GM23248 (cell line): ENCODE data around the gene NOTUM. TPM values are rescaled to one million over a fixed set of nuclear protein-coding genes. Genes with fewer than 3 reads are reported as not detected.

Experiments
- DNase-seq: peaks from one replicate; pipeline ENCODE4 v3.0.0-alpha.2; 2015
- H2AFZ ChIP-seq: fragments of 200-600 bp; sonication (generic); 2 replicates; pipeline ENCODE4 v1.6.1; 2016; ENCODE audit warnings: antibody characterized with exemption
- H3F3A ChIP-seq: fragments of 200-600 bp; sonication (generic); 2 replicates; pipeline ENCODE4 v1.6.1; 2016; ENCODE audit warnings: mild to moderate bottlenecking, antibody characterized with exemption, mixed run types; ENCODE audit not compliant: insufficient read depth
- H3K27ac ChIP-seq: fragments of 200-600 bp; sonication (generic); 2 replicates; pipeline ENCODE4 v1.5.1; 2016; ENCODE audit warnings: mild to moderate bottlenecking
- H3K27me3 ChIP-seq: fragments of 200-600 bp; sonication (generic); replicated peaks from 2 replicates; pipeline ENCODE4 v1.6.1; 2016; ENCODE audit warnings: mild to moderate bottlenecking; ENCODE audit not compliant: insufficient read depth
- H3K36me3 ChIP-seq: fragments of 200-600 bp; sonication (generic); 2 replicates; pipeline ENCODE4 v1.6.1; 2016; ENCODE audit warnings: low read depth, mild to moderate bottlenecking
- H3K4me1 ChIP-seq: fragments of 200-600 bp; sonication (generic); 2 replicates; pipeline ENCODE4 v1.6.1; 2016; ENCODE audit warnings: mild to moderate bottlenecking; ENCODE audit not compliant: insufficient read depth
- H3K4me2 ChIP-seq: fragments of 200-600 bp; sonication (generic); one replicate; pipeline ENCODE4 v1.6.1; 2016; ENCODE audit warnings: mild to moderate bottlenecking; ENCODE audit not compliant: unreplicated experiment
- H3K4me3 ChIP-seq: fragments of 200-600 bp; sonication (generic); 2 replicates; pipeline ENCODE4 v1.5.1; 2016; ENCODE audit warnings: mild to moderate bottlenecking
- H3K79me2 ChIP-seq: fragments of 200-600 bp; sonication (generic); 2 replicates; pipeline ENCODE4 v1.6.1; 2016; ENCODE audit warnings: mild to moderate bottlenecking; ENCODE audit not compliant: insufficient read depth
- H3K9ac ChIP-seq: fragments of 200-600 bp; sonication (generic); 2 replicates; pipeline ENCODE4 v1.6.1; 2016; ENCODE audit warnings: mild to moderate bottlenecking
- H3K9me2 ChIP-seq: fragments of 200-600 bp; sonication (generic); 2 replicates; pipeline ENCODE4 v1.6.1; 2016; ENCODE audit warnings: mixed run types, mild to moderate bottlenecking, moderate library complexity; ENCODE audit not compliant: insufficient read depth
- H3K9me3 ChIP-seq: fragments of 200-600 bp; sonication (generic); one replicate; pipeline ENCODE4 v1.6.1; 2017; ENCODE audit warnings: low read depth
- H4K20me1 ChIP-seq: fragments of 200-600 bp; sonication (generic); 2 replicates; pipeline ENCODE4 v1.6.0; 2016; ENCODE audit not compliant: insufficient read depth
- EZH2 ChIP-seq: fragments of 200-600 bp; sonication (generic); IDR thresholded peaks from 2 replicates; pipeline ENCODE4 v1.6.1; 2018; ENCODE audit warnings: antibody characterized with exemption, mild to moderate bottlenecking; ENCODE audit not compliant: insufficient read depth, poor library complexity, severe bottlenecking
- EZH2phosphoT487 ChIP-seq: fragments of 200-600 bp; sonication (generic); IDR thresholded peaks from 2 replicates; pipeline ENCODE4 v1.6.1; 2018; ENCODE audit warnings: antibody characterized with exemption, moderate library complexity, mild to moderate bottlenecking, low read depth; ENCODE audit not compliant: insufficient read depth
- WGBS, 2 experiments: methylation state at CpG; one replicate each; pipeline ENCODE4 v1.1.6; 2015 to 2017; ENCODE audit warnings: low lambda C conversion rate in 2 of 2, low coverage in 1 of 2; ENCODE audit errors: missing lambda C conversion rate in 2 of 2; 5-methylcytosine and 5-hydroxymethylcytosine counted together
- in situ Hi-C: fragments of 300-500 bp; cut with MboI; formaldehyde crosslinking; loops from 2 replicates; pipeline ENCODE4 v1.15.0; 2020
- polyA plus RNA-seq: library from polyadenylated mRNA; unstranded; fragments of >200 nt; fragmentation: Nextera tagmentation; extraction: Ambion mirVana; gene quantifications from 2 replicates; pipeline ENCODE4 v1.2.1, GENCODE V29; 2016
- total RNA-seq: library from RNA; depleted of rRNA; stranded (reverse); fragments of >200 nt; shearing (Covaris generic); gene quantifications from 2 replicates; pipeline ENCODE4 v1.2.3, GENCODE V29; 2014

NOTUM gene
- total and polyA plus RNA-seq, 2 experiments from 2014 or later, result not detected

DNA sequence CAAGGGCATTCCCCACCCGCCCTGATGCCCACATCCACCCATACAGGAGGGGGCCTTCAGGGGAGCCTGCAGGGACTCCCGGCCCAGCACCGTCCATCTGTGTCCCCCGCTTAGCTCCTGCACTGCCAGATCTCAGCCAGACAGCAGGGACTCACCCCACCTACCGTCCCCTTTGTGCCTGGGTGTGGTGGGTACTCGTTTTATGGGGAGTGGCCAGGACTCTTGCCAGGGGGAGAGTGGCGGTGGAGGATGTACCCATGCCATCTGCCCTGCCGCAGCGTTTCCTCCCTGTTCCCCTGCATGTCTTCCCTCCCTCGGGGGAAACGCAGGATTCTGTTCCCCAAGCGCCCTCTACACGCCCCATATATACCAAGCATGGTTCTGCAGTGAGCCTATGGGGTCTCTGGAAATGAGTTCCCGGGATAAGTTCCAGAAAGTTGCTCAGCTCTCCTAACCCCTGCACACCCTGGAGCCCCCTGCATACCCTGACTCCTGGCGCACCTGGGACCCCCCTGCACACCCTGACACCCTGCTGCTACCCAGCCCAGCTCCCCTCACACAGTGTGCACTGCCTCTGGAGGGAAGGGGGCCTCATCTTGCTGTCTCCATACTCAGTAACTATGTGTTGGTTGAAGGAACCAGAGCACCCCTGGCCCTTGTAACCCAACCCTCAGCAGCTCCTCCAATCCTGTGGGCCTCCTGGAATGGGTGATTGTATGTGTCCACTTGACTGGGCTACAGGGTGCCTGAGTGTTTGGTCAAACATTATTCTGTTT is 29.2 kb downstream of the NOTUM start:
- Histone ChIP-seq H3K4me2 (no peak overlapping the region), H2AFZ (no peak overlapping the region), H3K4me1 (0 out of 2 replicates have a peak, but pooled peaks cover 4% of the 10 kb centered on the region), H3K27ac (no peak overlapping the region), H4K20me1 (no peaks in the 10 kb centered on the region), H3F3A (no peaks in the 10 kb centered on the region), H3K27me3 (no peaks in the 10 kb centered on the region), H3K9me3 (no peaks in the 10 kb centered on the region), H3K79me2 (peaks cover 19% of the 10 kb centered on the region), H3K9ac (no peak overlapping the region), H3K9me2 (no peaks in the 10 kb centered on the region), H3K4me3 (no peak overlapping the region), H3K36me3 (no peaks in the 10 kb centered on the region)
- no peak for DNase-seq
- in situ Hi-C loops, result no loop called here
- WGBS, 2 experiments, result 20 to 21% methylated on average over 14 to 15 of the region's 15 CpGs
- no peak for TF ChIP-seq EZH2phosphoT487
- no peak for TF ChIP-seq EZH2

GRCh38 chr17:81931189-81931556 is 29.8 kb downstream of the NOTUM start:
- in situ Hi-C loops, result no loop called here
- H3K36me3 ChIP-seq, result no peaks in the 10 kb centered on the region
- no peak overlapping the region for H3K9ac ChIP-seq
- no peak overlapping the region for H3K27ac ChIP-seq
- no peaks in the 10 kb centered on the region for H3K9me2 ChIP-seq
- DNase-seq, result no peak
- 81% methylated on average over 13 of the region's 13 CpGs for WGBS, 2 experiments
- H3K4me3 ChIP-seq, result no peak overlapping the region
- peaks cover 19% of the 10 kb centered on the region for H3K79me2 ChIP-seq
- H3K9me3 ChIP-seq, result no peaks in the 10 kb centered on the region
- H4K20me1 ChIP-seq, result no peaks in the 10 kb centered on the region
- TF ChIP-seq EZH2phosphoT487, result no peak
- TF ChIP-seq EZH2, result no peak
- H3K4me1 ChIP-seq, result 0 out of 2 replicates have a peak, but pooled peaks cover 6% of the 10 kb centered on the region
- no peak overlapping the region for H3K4me2 ChIP-seq
- 0 out of 2 replicates have a peak, but pooled peaks cover 2% of the 10 kb centered on the region for H3F3A ChIP-seq
- H3K27me3 ChIP-seq, result no peaks in the 10 kb centered on the region
- H2AFZ ChIP-seq, result no peak overlapping the region

- Histone ChIP-seq H3F3A (0 out of 2 replicates have a peak, but pooled peaks cover 8% of the 10 kb centered on the region), H3K4me2 (no peak overlapping the region), H3K9ac (no peak overlapping the region), H3K79me2 (peaks cover 19% of the 10 kb centered on the region), H3K4me3 (no peak overlapping the region), H2AFZ (no peak overlapping the region), H4K20me1 (no peaks in the 10 kb centered on the region), H3K9me2 (no peaks in the 10 kb centered on the region), H3K4me1 (0 out of 2 replicates have a peak, but pooled peaks cover 7% of the 10 kb centered on the region), H3K27ac (no peak overlapping the region), H3K36me3 (no peaks in the 10 kb centered on the region), H3K9me3 (no peaks in the 10 kb centered on the region), H3K27me3 (no peaks in the 10 kb centered on the region)
- 77 to 79% methylated on average over 19 to 20 of the region's 20 CpGs for WGBS, 2 experiments
- DNase-seq, result peak; percentile 47
- in situ Hi-C loops, result no loop called here
- no peak for TF ChIP-seq EZH2phosphoT487
- no peak for TF ChIP-seq EZH2
Observed at GRCh38 chr17:81930142-81931125, 30.6 kb downstream of the NOTUM start.

GRCh38 chr17:81929253-81930141 is 31.5 kb downstream of the NOTUM start:
- 86 to 89% methylated on average over 11 to 31 of the region's 31 CpGs for WGBS, 2 experiments

More at GRCh38 chr17:81929253-81930141, 31.5 kb downstream of the NOTUM start:
- no peaks in the 10 kb centered on the region for H3K9me2 ChIP-seq
- H3K27me3 ChIP-seq, result no peaks in the 10 kb centered on the region
- no peaks in the 10 kb centered on the region for H3K9me3 ChIP-seq
- TF ChIP-seq EZH2 (no peak), EZH2phosphoT487 (no peak)
- H3K4me3 ChIP-seq, result no peak overlapping the region
- no peak overlapping the region for H2AFZ ChIP-seq
- H3K9ac ChIP-seq, result no peak overlapping the region
- H3K27ac ChIP-seq, result no peak overlapping the region
- H3K36me3 ChIP-seq, result no peaks in the 10 kb centered on the region
- in situ Hi-C loops, result no loop called here
- H3K4me2 ChIP-seq, result no peak overlapping the region
- 0 out of 2 replicates have a peak, but pooled peaks cover 8% of the 10 kb centered on the region for H3F3A ChIP-seq
- H3K79me2 ChIP-seq, result peaks cover 27% of the 10 kb centered on the region
- no peaks in the 10 kb centered on the region for H4K20me1 ChIP-seq
- H3K4me1 ChIP-seq, result 0 out of 2 replicates have a peak, but pooled peaks cover 7% of the 10 kb centered on the region
- DNase-seq, result no peak
